Measurements from ENCODE around the gene PIK3CD. TPM values are rescaled to one million over a fixed set of nuclear protein-coding genes. Genes with fewer than 3 reads are reported as not detected.

The PIK3CD gene
- total and polyA plus RNA-seq, 2 of the 8 experiments (the other 6 are each of a cell fraction or from before 2014, with no cell fraction given): 20.6 to 24.1 TPM

GRCh38 chr1:9699361-9699760 lies 47.8 kb downstream of the PIK3CD start:
- POLR2A ChIA-PET (ENCODE audit: partially characterized antibody): no interaction called here
- H3K9ac ChIP-seq (replicated peaks in 1 of 4; ENCODE audit: extremely low read depth in 1 of 4, low read depth in 3 of 4, low read length in 3 of 4): no peak overlapping the region
- FAIRE-seq (no peak), DNase-seq (ENCODE audit: low read depth in 1 of 2, low spot score in 2 of 2) (no peak)
- no peak overlapping the region for H4K91ac ChIP-seq (replicated peaks; ENCODE audit: insufficient read length, low read length)
- H2BK12ac ChIP-seq (ENCODE audit: low read depth, low read length): no peak overlapping the region
- H3K18ac ChIP-seq (ENCODE audit: extremely low read depth, low read length): no peak overlapping the region
- H3K9me3 ChIP-seq (ENCODE audit: insufficient read depth in 2 of 2, low read depth in 1 of 2, low read length in 1 of 2): no peaks in the 10 kb centered on the region
- no peak overlapping the region for H2BK15ac ChIP-seq (ENCODE audit: low read length)
- H2BK5ac ChIP-seq (ENCODE audit: low read depth, low read length): no peak overlapping the region
- no peak overlapping the region for H4K5ac ChIP-seq (ENCODE audit: insufficient read length, low read depth, low read length)
- H2AK5ac ChIP-seq (ENCODE audit: low read depth, low read length): no peak overlapping the region
- no peak overlapping the region for H3K4ac ChIP-seq (replicated peaks; ENCODE audit: insufficient read length, low read depth, low read length)
- no peak overlapping the region for H3K4me2 ChIP-seq (ENCODE audit: insufficient read depth in 1 of 2, low read depth in 2 of 2, low read length in 2 of 2)
- no peaks in the 10 kb centered on the region for H3K23me2 ChIP-seq (ENCODE audit: low read depth, low read length)
- no peaks in the 10 kb centered on the region for H3K27me3 ChIP-seq (replicated peaks in 1 of 4; ENCODE audit: control insufficient read depth in 3 of 4, extremely low read depth in 1 of 4, insufficient read depth in 3 of 4, low read length in 3 of 4)
- no peak overlapping the region for H3K56ac ChIP-seq (replicated peaks; ENCODE audit: insufficient read length, low read depth, low read length)
- H4K20me1 ChIP-seq (replicated peaks in 1 of 2; ENCODE audit: control insufficient read depth in 1 of 2, insufficient read depth in 2 of 2, low read length in 2 of 2): no peaks in the 10 kb centered on the region
- peaks cover 0 to 2% (median 0%) of the 10 kb centered on the region in 4 experiments; a peak in 1 of 7 replicates for H3K4me1 ChIP-seq (replicated peaks in 1 of 4; ENCODE audit: control insufficient read depth in 3 of 4, insufficient read depth in 4 of 4, low read length in 3 of 4)
- H2AFZ ChIP-seq (ENCODE audit: low read length): no peak overlapping the region
- CTCF ChIA-PET (ENCODE audit: partially characterized antibody): interaction anchor here (0.7 to 1.6 kb wide), 8 partner anchors 9 to 129 kb away, joined by 3 to 7 read pairs (median 4); no protein-coding TSS in a partner anchor
- H3K27ac ChIP-seq (ENCODE audit: low read depth, low read length): no peak overlapping the region
- no peaks in the 10 kb centered on the region; a peak in 1 of 4 replicates for H3K79me2 ChIP-seq (ENCODE audit: control insufficient read depth in 1 of 2, insufficient read depth in 2 of 2, low read length in 2 of 2)
- H3K36me3 ChIP-seq (ENCODE audit: control insufficient read depth in 2 of 4, insufficient read depth in 4 of 4, low read length in 3 of 4): no peaks in the 10 kb centered on the region
- no peak overlapping the region for H4K8ac ChIP-seq (ENCODE audit: extremely low read depth, insufficient read depth, low read length)
- H2BK120ac ChIP-seq (replicated peaks; ENCODE audit: low read depth, low read length): no peak overlapping the region
- no peak overlapping the region for H3K4me3 ChIP-seq (ENCODE audit: extremely low read depth in 1 of 4, insufficient read depth in 2 of 4, low read depth in 3 of 4, low read length in 4 of 4)
- H3K23ac ChIP-seq (ENCODE audit: insufficient read length): no peak overlapping the region
- no peak overlapping the region for H3K14ac ChIP-seq (ENCODE audit: insufficient read length)
- H3K79me1 ChIP-seq (ENCODE audit: low read depth, low read length): no peaks in the 10 kb centered on the region; the same call in 1 of the 2 replicates
- no peak overlapping the region for H2BK20ac ChIP-seq (ENCODE audit: low read length)
- WGBS, 2 experiments (ENCODE audit: extremely low coverage in 1 of 2, insufficient coverage in 1 of 2, insufficient read length in 1 of 2, insufficient replicate concordance in 2 of 2, low coverage in 1 of 2, low lambda C conversion rate in 2 of 2, missing lambda C conversion rate in 1 of 2): 85% methylated on average over 6 of the region's 7 CpGs; no CpG with 5 or more reads in 1 of the 2 experiments
- TF ChIP-seq SP1 (IDR thresholded peaks at IDR 0.05; ENCODE audit: low read depth, low read length) (no peak), JUND (IDR thresholded peaks at IDR 0.05; ENCODE audit: low read length) (no peak), POLR2A (IDR thresholded peaks at IDR 0.05; ENCODE audit: control extremely low read depth in 1 of 2, low read depth in 2 of 2, low read length in 2 of 2) (no peak), KDM4A (IDR thresholded peaks at IDR 0.05; ENCODE audit: low read depth, low read length, severe bottlenecking) (no peak), RXRA (IDR thresholded peaks at IDR 0.05; ENCODE audit: insufficient read depth, low read depth, low read length) (no peak), GABPA (IDR thresholded peaks at IDR 0.05; ENCODE audit: borderline replicate concordance, insufficient read depth, low read length) (no peak), EP300 (IDR thresholded peaks at IDR 0.05; ENCODE audit: borderline replicate concordance in 1 of 2, low read depth in 2 of 2, low read length in 2 of 2) (no peak), KDM1A (IDR thresholded peaks at IDR 0.05; ENCODE audit: borderline replicate concordance, low read length) (no peak), SIRT6 (IDR thresholded peaks at IDR 0.05; ENCODE audit: low read length) (no peak), MAFK (IDR thresholded peaks at IDR 0.05; ENCODE audit: low read depth, low read length) (no peak), CREB1 (IDR thresholded peaks at IDR 0.05) (no peak), JUN (IDR thresholded peaks at IDR 0.05; ENCODE audit: low read depth, low read length) (no peak), RFX5 (IDR thresholded peaks at IDR 0.05; ENCODE audit: borderline replicate concordance, low read depth, low read length) (no peak), HDAC6 (IDR thresholded peaks at IDR 0.05; ENCODE audit: low read depth, low read length) (no peak), CEBPB (IDR thresholded peaks at IDR 0.05; ENCODE audit: low read depth, low read length) (no peak), BRCA1 (IDR thresholded peaks at IDR 0.05; ENCODE audit: low read depth, low read length) (no peak), SIX5 (IDR thresholded peaks at IDR 0.05; ENCODE audit: low read depth, low read length) (no peak)

Measured in H1 (cell line).